SK-MEL-5 (cell line): ENCODE data around the gene MRPS15. TPM values are rescaled to one million over a fixed set of nuclear protein-coding genes. Genes with fewer than 3 reads are reported as not detected.

Source experiments
- DNase-seq: peaks from one replicate; pipeline ENCODE4 v3.0.0-alpha.2; 2016; ENCODE audit warnings: low read depth, low spot score
- in situ Hi-C: cut with HindIII; loops from 2 replicates; pipeline ENCODE4 v1.10.0; 2016; ENCODE audit warnings: low sequenced_read_pairs, high pct_unique_total_duplicates, low pct_unique_long_range_greater_than_20kb
- total RNA-seq: library from RNA; depleted of rRNA; stranded (reverse); fragments of >200 nt; shearing (Covaris generic); gene quantifications from 2 replicates; pipeline ENCODE4 v1.2.3, GENCODE V29; 2014

Gene MRPS15
- total RNA-seq, 1 experiment from 2014 or later: 99.6 TPM

GRCh38 chr1:36446746-36447145 is 17.4 kb downstream of the MRPS15 start:
- no peak for DNase-seq
- in situ Hi-C loops: no loop called here

- in situ Hi-C loops: no loop called here
- peak; percentile 60 for DNase-seq
Measured at GRCh38 chr1:36446271-36446670, 17.9 kb downstream of the MRPS15 start.

GRCh38 chr1:36443297-36443696 is 20.9 kb downstream of the MRPS15 start:
- no peak for DNase-seq
- in situ Hi-C loops: no loop called here

GRCh38 chr1:36442337-36442736 is 21.8 kb downstream of the MRPS15 start:
- DNase-seq: no peak
- in situ Hi-C loops: no loop called here

GRCh38 chr1:36440646-36441045 is 23.5 kb downstream of the MRPS15 start:
- in situ Hi-C loops: no loop called here
- no peak for DNase-seq

GRCh38 chr1:36440044-36440443 is 24.1 kb downstream of the MRPS15 start:
- in situ Hi-C loops: no loop called here
- DNase-seq: no peak

- in situ Hi-C loops: no loop called here
- no peak for DNase-seq
Measured at GRCh38 chr1:36438715-36439114, 25.5 kb downstream of the MRPS15 start.

- no peak for DNase-seq
- in situ Hi-C loops: no loop called here
Measured at GRCh38 chr1:36436821-36437220, 27.4 kb downstream of the MRPS15 start.

- in situ Hi-C loops: no loop called here
- no peak for DNase-seq
Measured at GRCh38 chr1:36433102-36433501, 31.1 kb downstream of the MRPS15 start.

GRCh38 chr1:36432616-36433015 is 31.6 kb downstream of the MRPS15 start:
- no peak for DNase-seq
- in situ Hi-C loops: no loop called here

GRCh38 chr1:36425791-36426190 is 38.4 kb downstream of the MRPS15 start:
- in situ Hi-C loops: no loop called here
- no peak for DNase-seq

- in situ Hi-C loops: no loop called here
- no peak for DNase-seq
Measured at GRCh38 chr1:36421649-36422048, 42.5 kb downstream of the MRPS15 start.

- in situ Hi-C loops: no loop called here
- DNase-seq: peak; percentile 84
Measured at GRCh38 chr1:36420836-36421317, 43.3 kb downstream of the MRPS15 start.

GRCh38 chr1:36420409-36420808 is 43.8 kb downstream of the MRPS15 start:
- in situ Hi-C loops: no loop called here
- DNase-seq: no peak

- in situ Hi-C loops: no loop called here
- DNase-seq: no peak
Measured at GRCh38 chr1:36419569-36419968, 44.6 kb downstream of the MRPS15 start.

- no peak for DNase-seq
- in situ Hi-C loops: no loop called here
Measured at GRCh38 chr1:36419140-36419539, 45.0 kb downstream of the MRPS15 start.

- no peak for DNase-seq
- in situ Hi-C loops: no loop called here
Measured at GRCh38 chr1:36417931-36418330, 46.3 kb downstream of the MRPS15 start.

GRCh38 chr1:36415661-36416326 is 48.4 kb downstream of the MRPS15 start:
- no peak for DNase-seq
- in situ Hi-C loops: no loop called here

- no peak for DNase-seq
- in situ Hi-C loops: no loop called here
Measured at GRCh38 chr1:36414384-36414783, 49.8 kb downstream of the MRPS15 start.
